Measurements from ENCODE around the gene RAI1. TPM values are rescaled to one million over a fixed set of nuclear protein-coding genes. Genes with fewer than 3 reads are reported as not detected.

The RAI1 gene
- total RNA-seq, 1 experiment from 2014 or later, result 46.8 TPM

- Histone ChIP-seq H3K36me3 (ENCODE audit: insufficient read depth, low read length, poor library complexity, severe bottlenecking) (peaks cover 31% of the 10 kb centered on the region), H3K9me3 (ENCODE audit: low read depth, low read length, poor library complexity, severe bottlenecking) (no peaks in the 10 kb centered on the region), H3K4me1 (ENCODE audit: insufficient read depth, low read length, poor library complexity, severe bottlenecking) (peaks cover 46% of the 10 kb centered on the region), H3K27me3 (replicated peaks; ENCODE audit: insufficient read depth, low read depth, low read length, poor library complexity) (no peaks in the 10 kb centered on the region), H3K4me3 (ENCODE audit: low read depth, low read length, poor library complexity, severe bottlenecking) (no peak overlapping the region), H3K27ac (ENCODE audit: low read depth, low read length, poor library complexity, severe bottlenecking) (peak overlapping the region; percentile 65)
- intact Hi-C loops (cut with micrococcal nuclease; ENCODE audit: unreplicated experiment), result no loop called here
- CTCF ChIA-PET, result no interaction called here
- POLR2A ChIA-PET (ENCODE audit: low non-redundant PET), result no interaction called here
- no peak for DNase-seq (ENCODE audit: low spot score)
- no TSS peak for BruUV-seq (replicated peaks)
- no peak for TF ChIP-seq CTCF (conservative IDR thresholded peaks at IDR 0.05; ENCODE audit: low read depth, low read length)
- TF ChIP-seq EZH2 (IDR thresholded peaks at IDR 0.05; ENCODE audit: borderline replicate concordance, low read depth, low read length, poor library complexity, severe bottlenecking), result no peak
These were observed 150.7 kb downstream of the RAI1 start for GRCh38 chr17:17832032-17832363.

- no peaks in the 10 kb centered on the region for H3K27me3 ChIP-seq (replicated peaks; ENCODE audit: insufficient read depth, low read depth, low read length, poor library complexity)
- no peak for DNase-seq (ENCODE audit: low spot score)
- intact Hi-C loops (cut with micrococcal nuclease; ENCODE audit: unreplicated experiment), result no loop called here
- H3K27ac ChIP-seq (ENCODE audit: low read depth, low read length, poor library complexity, severe bottlenecking), result peak overlapping the region; percentile 100
- TF ChIP-seq CTCF (conservative IDR thresholded peaks at IDR 0.05; ENCODE audit: low read depth, low read length), result no peak
- TF ChIP-seq EZH2 (IDR thresholded peaks at IDR 0.05; ENCODE audit: borderline replicate concordance, low read depth, low read length, poor library complexity, severe bottlenecking), result no peak
- peaks cover 28% of the 10 kb centered on the region for H3K36me3 ChIP-seq (ENCODE audit: insufficient read depth, low read length, poor library complexity, severe bottlenecking)
- BruUV-seq (replicated peaks), result no TSS peak
- H3K4me1 ChIP-seq (ENCODE audit: insufficient read depth, low read length, poor library complexity, severe bottlenecking), result peaks cover 64% of the 10 kb centered on the region
- ChIA-PET CTCF (interaction anchor here (0.6 kb wide), 1 partner anchor 333 kb away, joined by 3 read pairs; no protein-coding TSS in a partner anchor), POLR2A (ENCODE audit: low non-redundant PET) (interaction anchor here (0.6 kb wide), 1 partner anchor 24 kb away, joined by 4 read pairs; no protein-coding TSS in a partner anchor)
- H3K4me3 ChIP-seq (ENCODE audit: low read depth, low read length, poor library complexity, severe bottlenecking), result peak overlapping the region; percentile 18
- H3K9me3 ChIP-seq (ENCODE audit: low read depth, low read length, poor library complexity, severe bottlenecking), result no peaks in the 10 kb centered on the region
These were observed 152.6 kb downstream of the RAI1 start for GRCh38 chr17:17833658-17834357.

GRCh38 chr17:17834974-17835373 is 153.7 kb downstream of the RAI1 start:
- Histone ChIP-seq H3K9me3 (ENCODE audit: low read depth, low read length, poor library complexity, severe bottlenecking) (no peaks in the 10 kb centered on the region), H3K27me3 (replicated peaks; ENCODE audit: insufficient read depth, low read depth, low read length, poor library complexity) (no peaks in the 10 kb centered on the region), H3K36me3 (ENCODE audit: insufficient read depth, low read length, poor library complexity, severe bottlenecking) (peaks cover 27% of the 10 kb centered on the region), H3K4me1 (ENCODE audit: insufficient read depth, low read length, poor library complexity, severe bottlenecking) (peaks cover 71% of the 10 kb centered on the region), H3K27ac (ENCODE audit: low read depth, low read length, poor library complexity, severe bottlenecking) (peak overlapping the region; percentile 100), H3K4me3 (ENCODE audit: low read depth, low read length, poor library complexity, severe bottlenecking) (peak overlapping the region; percentile 96)
- BruUV-seq (replicated peaks), result no TSS peak
- ChIA-PET POLR2A (ENCODE audit: low non-redundant PET) (no interaction called here), CTCF (no interaction called here)
- DNase-seq (ENCODE audit: low spot score), result no peak
- TF ChIP-seq CTCF (conservative IDR thresholded peaks at IDR 0.05; ENCODE audit: low read depth, low read length) (no peak), EZH2 (IDR thresholded peaks at IDR 0.05; ENCODE audit: borderline replicate concordance, low read depth, low read length, poor library complexity, severe bottlenecking) (no peak)
- intact Hi-C loops (cut with micrococcal nuclease; ENCODE audit: unreplicated experiment), result no loop called here
